Measurements from ENCODE around the gene JARID2.

- TF ChIP-seq, protein P1, sequence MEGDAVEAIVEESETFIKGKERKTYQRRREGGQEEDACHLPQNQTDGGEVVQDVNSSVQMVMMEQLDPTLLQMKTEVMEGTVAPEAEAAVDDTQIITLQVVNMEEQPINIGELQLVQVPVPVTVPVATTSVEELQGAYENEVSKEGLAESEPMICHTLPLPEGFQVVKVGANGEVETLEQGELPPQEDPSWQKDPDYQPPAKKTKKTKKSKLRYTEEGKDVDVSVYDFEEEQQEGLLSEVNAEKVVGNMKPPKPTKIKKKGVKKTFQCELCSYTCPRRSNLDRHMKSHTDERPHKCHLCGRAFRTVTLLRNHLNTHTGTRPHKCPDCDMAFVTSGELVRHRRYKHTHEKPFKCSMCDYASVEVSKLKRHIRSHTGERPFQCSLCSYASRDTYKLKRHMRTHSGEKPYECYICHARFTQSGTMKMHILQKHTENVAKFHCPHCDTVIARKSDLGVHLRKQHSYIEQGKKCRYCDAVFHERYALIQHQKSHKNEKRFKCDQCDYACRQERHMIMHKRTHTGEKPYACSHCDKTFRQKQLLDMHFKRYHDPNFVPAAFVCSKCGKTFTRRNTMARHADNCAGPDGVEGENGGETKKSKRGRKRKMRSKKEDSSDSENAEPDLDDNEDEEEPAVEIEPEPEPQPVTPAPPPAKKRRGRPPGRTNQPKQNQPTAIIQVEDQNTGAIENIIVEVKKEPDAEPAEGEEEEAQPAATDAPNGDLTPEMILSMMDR (IDR thresholded peaks at IDR 0.05), result no peak
- TF ChIP-seq POLR2A (IDR thresholded peaks at IDR 0.05), result no peak
These were observed 254.3 kb downstream of the JARID2 start for GRCh38 chr6:15500078-15500740.

Data from thyroid gland (tissue), 4 donors.